Frontal cortex (tissue), 1 donor: ENCODE data around the gene VN1R4. TPM values are rescaled to one million over a fixed set of nuclear protein-coding genes. Genes with fewer than 3 reads are reported as not detected.

Source experiments
- total RNA-seq: library from RNA; depleted of rRNA; stranded (reverse); fragments of >200 nt; gene quantifications from one replicate; pipeline ENCODE4 v1.2.3, GENCODE V29; 2014

The VN1R4 gene
- total RNA-seq, 1 donor from 2014 or later = not detected

Other genes starting within 250 kb of the VN1R4 start
- gene ERVV-2, start 223.0 kb downstream of the VN1R4 start, total RNA-seq = not detected
- 26.5 TPM for gene ZNF160, start 164.3 kb downstream of the VN1R4 start, total RNA-seq
- 23.6 TPM for gene ZNF415, start 134.8 kb downstream of the VN1R4 start, total RNA-seq
- 24.5 TPM for gene ZNF347, start 108.7 kb downstream of the VN1R4 start, total RNA-seq
- 6.1 TPM for gene ZNF665, start 74.4 kb downstream of the VN1R4 start, total RNA-seq
- 35.5 TPM for gene ZNF677, start 12.8 kb downstream of the VN1R4 start, total RNA-seq
- not detected for gene VN1R2, start 9.4 kb downstream of the VN1R4 start, total RNA-seq
- gene ZNF845, start 66.0 kb upstream of the VN1R4 start, total RNA-seq = 23.6 TPM
- gene ZNF525, start 98.0 kb upstream of the VN1R4 start, total RNA-seq = 37.5 TPM
- 24.1 TPM for gene ZNF765, start 127.4 kb upstream of the VN1R4 start, total RNA-seq
- 18.8 TPM for gene ZNF761, start 164.3 kb upstream of the VN1R4 start, total RNA-seq
- 8.6 TPM for gene ZNF813, start 200.0 kb upstream of the VN1R4 start, total RNA-seq